ENCODE measurements around the gene FOSL1. TPM values are rescaled to one million over a fixed set of nuclear protein-coding genes. Genes with fewer than 3 reads are reported as not detected.

FOSL1 gene
- total and polyA plus RNA-seq, 2 of the 13 experiments (the other 11 are each of a cell fraction or from before 2014, with no cell fraction given): 4.0 to 4.1 TPM

GRCh38 chr11:65919573-65920371, 19.6 kb upstream of the FOSL1 start (continued):
- TF ChIP-seq ARID4A (CRISPR knock-in tag; IDR thresholded peaks at IDR 0.05; ENCODE audit: borderline replicate concordance) (0 out of 2 replicates have a peak, but pooled peaks have one; percentile 5), ZBTB7B (CRISPR knock-in tag; IDR thresholded peaks at IDR 0.05) (0 out of 2 replicates have a peak, but pooled peaks have one; percentile 14), PATZ1 (CRISPR knock-in tag; IDR thresholded peaks at IDR 0.05) (0 out of 2 replicates have a peak, but pooled peaks have one; percentile 22), ZNF235 (CRISPR knock-in tag; IDR thresholded peaks at IDR 0.05; ENCODE audit: borderline replicate concordance) (0 out of 2 replicates have a peak, but pooled peaks have one; percentile 8), MYC (CRISPR knock-in tag; IDR thresholded peaks at IDR 0.05; ENCODE audit: borderline replicate concordance) (0 out of 2 replicates have a peak, but pooled peaks have one; percentile 8), ZNF777 (CRISPR knock-in tag; IDR thresholded peaks at IDR 0.05) (peak; percentile 59; the same call in 1 of the 2 replicates), ATM (IDR thresholded peaks at IDR 0.05; ENCODE audit: borderline replicate concordance) (no peak), RELA (CRISPR knock-in tag; IDR thresholded peaks at IDR 0.05) (peak; percentile 8; the same call in 1 of the 2 replicates), ZNF224 (CRISPR knock-in tag; IDR thresholded peaks at IDR 0.05) (no peak)
- TF ChIP-seq, protein P1, sequence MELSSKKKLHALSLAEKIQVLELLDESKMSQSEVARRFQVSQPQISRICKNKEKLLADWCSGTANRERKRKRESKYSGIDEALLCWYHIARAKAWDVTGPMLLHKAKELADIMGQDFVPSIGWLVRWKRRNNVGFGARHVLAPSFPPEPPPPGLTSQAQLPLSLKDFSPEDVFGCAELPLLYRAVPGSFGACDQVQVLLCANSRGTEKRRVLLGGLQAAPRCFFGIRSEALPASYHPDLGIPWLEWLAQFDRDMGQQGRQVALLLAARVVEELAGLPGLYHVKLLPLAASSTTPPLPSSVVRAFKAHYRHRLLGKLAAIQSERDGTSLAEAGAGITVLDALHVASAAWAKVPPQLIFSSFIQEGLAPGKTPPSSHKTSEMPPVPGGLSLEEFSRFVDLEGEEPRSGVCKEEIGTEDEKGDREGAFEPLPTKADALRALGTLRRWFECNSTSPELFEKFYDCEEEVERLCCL (CRISPR knock-in tag; IDR thresholded peaks at IDR 0.05; ENCODE audit: borderline replicate concordance): 0 out of 2 replicates have a peak, but pooled peaks have one; percentile 14
- TF ChIP-seq, protein P2, sequence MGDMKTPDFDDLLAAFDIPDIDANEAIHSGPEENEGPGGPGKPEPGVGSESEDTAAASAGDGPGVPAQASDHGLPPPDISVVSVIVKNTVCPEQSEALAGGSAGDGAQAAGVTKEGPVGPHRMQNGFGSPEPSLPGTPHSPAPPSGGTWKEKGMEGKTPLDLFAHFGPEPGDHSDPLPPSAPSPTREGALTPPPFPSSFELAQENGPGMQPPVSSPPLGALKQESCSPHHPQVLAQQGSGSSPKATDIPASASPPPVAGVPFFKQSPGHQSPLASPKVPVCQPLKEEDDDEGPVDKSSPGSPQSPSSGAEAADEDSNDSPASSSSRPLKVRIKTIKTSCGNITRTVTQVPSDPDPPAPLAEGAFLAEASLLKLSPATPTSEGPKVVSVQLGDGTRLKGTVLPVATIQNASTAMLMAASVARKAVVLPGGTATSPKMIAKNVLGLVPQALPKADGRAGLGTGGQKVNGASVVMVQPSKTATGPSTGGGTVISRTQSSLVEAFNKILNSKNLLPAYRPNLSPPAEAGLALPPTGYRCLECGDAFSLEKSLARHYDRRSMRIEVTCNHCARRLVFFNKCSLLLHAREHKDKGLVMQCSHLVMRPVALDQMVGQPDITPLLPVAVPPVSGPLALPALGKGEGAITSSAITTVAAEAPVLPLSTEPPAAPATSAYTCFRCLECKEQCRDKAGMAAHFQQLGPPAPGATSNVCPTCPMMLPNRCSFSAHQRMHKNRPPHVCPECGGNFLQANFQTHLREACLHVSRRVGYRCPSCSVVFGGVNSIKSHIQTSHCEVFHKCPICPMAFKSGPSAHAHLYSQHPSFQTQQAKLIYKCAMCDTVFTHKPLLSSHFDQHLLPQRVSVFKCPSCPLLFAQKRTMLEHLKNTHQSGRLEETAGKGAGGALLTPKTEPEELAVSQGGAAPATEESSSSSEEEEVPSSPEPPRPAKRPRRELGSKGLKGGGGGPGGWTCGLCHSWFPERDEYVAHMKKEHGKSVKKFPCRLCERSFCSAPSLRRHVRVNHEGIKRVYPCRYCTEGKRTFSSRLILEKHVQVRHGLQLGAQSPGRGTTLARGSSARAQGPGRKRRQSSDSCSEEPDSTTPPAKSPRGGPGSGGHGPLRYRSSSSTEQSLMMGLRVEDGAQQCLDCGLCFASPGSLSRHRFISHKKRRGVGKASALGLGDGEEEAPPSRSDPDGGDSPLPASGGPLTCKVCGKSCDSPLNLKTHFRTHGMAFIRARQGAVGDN (CRISPR knock-in tag; IDR thresholded peaks at IDR 0.05): peak; percentile 65
